GM12801 (cell line): Measurements from ENCODE around the gene TFPI.

Source experiments
- TF ChIP-seq, protein P1 (sequence below): IDR thresholded peaks from one replicate; pipeline ENCODE4 v1.5.1; 2011; ENCODE audit warnings: control low read depth; ENCODE audit not compliant: insufficient read length; ENCODE audit errors: extremely low read depth

Gene TFPI

DNA sequence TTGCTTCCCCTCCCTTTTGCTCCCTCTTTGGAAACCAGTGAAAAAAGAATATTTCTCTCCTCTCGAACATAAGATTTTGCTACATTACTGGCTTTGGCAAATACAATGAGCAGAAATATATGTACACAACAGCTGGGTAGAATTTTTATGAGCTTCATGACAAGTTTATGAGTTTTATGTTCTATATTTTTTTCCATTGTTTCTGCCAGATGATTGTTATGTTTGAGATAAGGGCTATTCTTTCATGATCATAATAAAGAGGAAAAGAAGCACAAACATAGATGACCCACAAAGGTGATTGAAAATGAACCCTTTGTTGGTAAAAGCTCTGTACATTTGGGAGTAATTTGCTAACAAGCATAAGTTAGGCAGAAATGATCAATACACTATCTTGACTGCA is 14.8 kb upstream of the TFPI start:
- TF ChIP-seq, protein P1, sequence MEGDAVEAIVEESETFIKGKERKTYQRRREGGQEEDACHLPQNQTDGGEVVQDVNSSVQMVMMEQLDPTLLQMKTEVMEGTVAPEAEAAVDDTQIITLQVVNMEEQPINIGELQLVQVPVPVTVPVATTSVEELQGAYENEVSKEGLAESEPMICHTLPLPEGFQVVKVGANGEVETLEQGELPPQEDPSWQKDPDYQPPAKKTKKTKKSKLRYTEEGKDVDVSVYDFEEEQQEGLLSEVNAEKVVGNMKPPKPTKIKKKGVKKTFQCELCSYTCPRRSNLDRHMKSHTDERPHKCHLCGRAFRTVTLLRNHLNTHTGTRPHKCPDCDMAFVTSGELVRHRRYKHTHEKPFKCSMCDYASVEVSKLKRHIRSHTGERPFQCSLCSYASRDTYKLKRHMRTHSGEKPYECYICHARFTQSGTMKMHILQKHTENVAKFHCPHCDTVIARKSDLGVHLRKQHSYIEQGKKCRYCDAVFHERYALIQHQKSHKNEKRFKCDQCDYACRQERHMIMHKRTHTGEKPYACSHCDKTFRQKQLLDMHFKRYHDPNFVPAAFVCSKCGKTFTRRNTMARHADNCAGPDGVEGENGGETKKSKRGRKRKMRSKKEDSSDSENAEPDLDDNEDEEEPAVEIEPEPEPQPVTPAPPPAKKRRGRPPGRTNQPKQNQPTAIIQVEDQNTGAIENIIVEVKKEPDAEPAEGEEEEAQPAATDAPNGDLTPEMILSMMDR: no peak

- TF ChIP-seq, protein P1: no peak
Measured at GRCh38 chr2:187567126-187567525, 12.9 kb upstream of the TFPI start.

DNA sequence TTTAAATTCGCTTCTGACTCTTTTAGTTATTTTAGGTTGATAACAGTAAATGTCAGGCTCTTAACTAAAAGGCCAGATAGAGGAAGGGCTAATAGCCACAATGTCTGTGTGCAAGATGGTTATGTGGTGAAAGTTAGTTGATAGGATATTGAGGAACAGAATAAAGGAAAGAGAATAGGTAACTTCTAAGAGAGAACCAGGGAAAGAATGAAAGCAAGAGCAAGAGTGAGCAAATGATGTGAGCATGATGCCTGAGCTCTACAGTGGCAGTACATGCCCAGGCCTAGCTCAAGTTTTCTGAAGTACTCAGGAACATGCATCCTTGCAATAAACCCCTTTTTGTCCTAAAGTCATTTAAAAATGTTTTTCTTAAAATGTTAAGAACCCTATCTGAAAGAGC is 12.5 kb upstream of the TFPI start:
- TF ChIP-seq, protein P1: no peak

- TF ChIP-seq, protein P1: no peak
Measured at GRCh38 chr2:187566266-187566665, 12.0 kb upstream of the TFPI start.

GRCh38 chr2:187554704-187555082 is 458 bp upstream of the TFPI start:
- TF ChIP-seq, protein P1: no peak

DNA sequence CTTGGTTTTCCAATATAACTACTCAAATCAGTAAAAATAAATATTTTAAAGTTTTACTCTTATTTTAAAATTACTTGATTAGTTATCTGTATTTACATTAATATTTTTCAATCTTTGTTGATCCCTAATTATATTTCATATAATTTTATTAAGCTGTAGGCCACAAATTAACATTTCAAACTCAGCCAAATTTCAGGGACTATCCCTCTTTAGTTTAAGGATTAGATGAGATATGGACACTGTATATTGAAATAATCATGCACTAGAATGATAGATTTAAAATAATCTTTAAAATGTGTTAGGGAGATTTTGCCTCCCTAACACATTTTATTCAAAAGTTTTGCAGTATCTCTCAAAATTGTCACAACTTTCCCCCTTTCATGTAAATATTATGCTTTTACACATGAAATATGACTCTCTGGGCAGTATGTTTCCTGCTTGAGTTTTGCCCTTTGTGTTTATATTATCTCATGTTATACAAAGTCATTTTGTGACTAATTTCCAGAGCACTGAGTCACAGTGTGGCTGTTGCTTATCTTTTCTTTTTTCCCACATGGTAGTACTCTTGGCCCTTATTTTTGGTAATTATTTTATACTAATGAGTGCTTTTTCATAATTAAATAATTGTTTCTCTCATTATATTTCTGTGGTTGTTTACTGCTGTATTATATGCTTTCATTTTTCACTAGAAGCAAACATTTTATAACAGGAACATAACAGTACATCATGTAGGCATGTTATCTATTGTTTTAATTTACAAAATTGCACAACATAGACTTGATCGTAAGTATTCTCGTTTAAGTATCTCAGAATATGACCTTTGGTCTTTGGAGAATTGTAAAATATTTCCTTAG is 1.2 kb downstream of the TFPI start:
- TF ChIP-seq, protein P1: no peak

DNA sequence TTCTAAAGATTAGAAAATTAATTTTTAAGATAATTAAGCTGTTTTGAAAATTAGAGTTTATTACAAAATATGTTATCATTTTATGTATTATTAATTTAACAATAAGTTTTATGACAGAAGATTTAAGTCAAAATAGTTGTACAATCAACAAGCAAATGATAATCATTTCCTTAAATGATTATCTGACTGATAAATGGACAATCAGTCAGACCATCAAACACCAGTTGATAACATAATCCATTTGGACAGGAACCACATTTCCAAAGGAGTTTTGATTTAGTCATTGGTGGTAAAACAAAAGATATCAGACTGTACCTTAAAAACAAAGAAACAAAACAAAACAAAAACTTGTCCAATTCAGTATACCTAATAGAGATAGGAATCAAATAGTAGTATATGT is 1.9 kb downstream of the TFPI start:
- TF ChIP-seq, protein P1: no peak
